Stimulated activated CD8-positive, alpha-beta memory T cell treated with anti-CD3 and anti-CD28 coated beads, Interleukin-4, amount 100 ng/mL, for 24 hours (primary cell): Measurements from ENCODE around the gene CHST2.

Experiments
- DNase-seq: peaks from one replicate; pipeline ENCODE4 v3.0.0-alpha.2; 2020; ENCODE audit warnings: low read depth

Gene CHST2

GRCh38 chr3:143167969-143168854 is 48.6 kb downstream of the CHST2 start:
- no peak for DNase-seq

- DNase-seq = no peak
Measured at GRCh38 chr3:143168855-143169192, 49.3 kb downstream of the CHST2 start.

- DNase-seq = no peak
Measured at GRCh38 chr3:143170074-143170473, 50.5 kb downstream of the CHST2 start.

GRCh38 chr3:143170676-143171075 is 51.1 kb downstream of the CHST2 start:
- no peak for DNase-seq

GRCh38 chr3:143171141-143171980 is 51.8 kb downstream of the CHST2 start:
- DNase-seq = no peak

GRCh38 chr3:143172062-143172794 is 52.7 kb downstream of the CHST2 start:
- no peak for DNase-seq

GRCh38 chr3:143172795-143173145 is 53.2 kb downstream of the CHST2 start:
- DNase-seq = no peak

- DNase-seq = no peak
Measured at GRCh38 chr3:143173242-143173641, 53.7 kb downstream of the CHST2 start.
